HepG2 (cell line): ENCODE data around the gene CTNNBL1. TPM values are rescaled to one million over a fixed set of nuclear protein-coding genes. Genes with fewer than 3 reads are reported as not detected.

Experiments
- ARNT2 ChIP-seq: sonication (generic); formaldehyde crosslinking; IDR thresholded peaks from 2 replicates; pipeline ENCODE4 v1.8.0; 2022; ENCODE audit warnings: mild to moderate bottlenecking, low read depth, missing genetic modification reagents, moderate library complexity
- CREM ChIP-seq, 2 experiments: sonication (generic) in 1 of 2; formaldehyde crosslinking in 1 of 2; IDR thresholded peaks; 2 replicates each; pipeline versions ENCODE4 v1.4.0 to v1.6.1; 2016 to 2020; ENCODE audit warnings: antibody characterized with exemption in 1 of 2, mild to moderate bottlenecking in 1 of 2, missing genetic modification reagents in 1 of 2
- JDP2 ChIP-seq: sonication (generic); formaldehyde crosslinking; IDR thresholded peaks from 2 replicates; pipeline ENCODE4 v1.8.1; 2022; ENCODE audit warnings: missing genetic modification reagents, borderline replicate concordance
- NFAT5 ChIP-seq: sonication (generic); formaldehyde crosslinking; IDR thresholded peaks from 2 replicates; pipeline ENCODE4 v1.4.0; 2020; ENCODE audit warnings: missing genetic modification reagents
- NFRKB ChIP-seq: fragments of 450-650 bp; IDR thresholded peaks from 2 replicates; pipeline ENCODE4 v1.6.1; 2017
- PRMT3 ChIP-seq: sonication (generic); formaldehyde crosslinking; IDR thresholded peaks from 2 replicates; pipeline ENCODE4 v1.8.1; 2022; ENCODE audit warnings: low read depth, mild to moderate bottlenecking, moderate library complexity, missing genetic modification reagents, borderline replicate concordance
- RBAK ChIP-seq: sonication (generic); formaldehyde crosslinking; IDR thresholded peaks from 2 replicates; pipeline ENCODE4 v1.5.1; 2020; ENCODE audit warnings: mild to moderate bottlenecking, missing genetic modification reagents
- RFX5 ChIP-seq: IDR thresholded peaks from 2 replicates; pipeline ENCODE4 v1.6.1; 2011; ENCODE audit warnings: low read depth, low read length, improper control_type of control experiment
- SOX13 ChIP-seq, 3 experiments: fragments of 450-650 bp in 1 of 3; sonication (generic) in 1 of 3; formaldehyde crosslinking in 1 of 3; IDR thresholded peaks in 2 of 3; conservative IDR thresholded peaks in 1 of 3; 2 replicates each; pipeline versions ENCODE4 v1.5.0 to v1.6.1; 2016 to 2020; ENCODE audit warnings: antibody characterized with exemption in 1 of 3, mild to moderate bottlenecking in 1 of 3, missing compliant biosample characterization in 1 of 3, missing genetic modification reagents in 1 of 3, moderate library complexity in 1 of 3
- TSC22D2 ChIP-seq: sonication (generic); formaldehyde crosslinking; IDR thresholded peaks from 2 replicates; pipeline ENCODE4 v1.5.1; 2020; ENCODE audit warnings: missing genetic modification reagents, mild to moderate bottlenecking, borderline replicate concordance
- ZNF616 ChIP-seq: sonication (generic); formaldehyde crosslinking; IDR thresholded peaks from 2 replicates; pipeline ENCODE4 v1.5.0; 2020; ENCODE audit warnings: low read depth, mild to moderate bottlenecking, missing genetic modification reagents
- ZNF670 ChIP-seq: sonication (generic); formaldehyde crosslinking; IDR thresholded peaks from 2 replicates; pipeline ENCODE4 v1.8.0; 2022; ENCODE audit warnings: mild to moderate bottlenecking, missing genetic modification reagents, borderline replicate concordance
- ZNF776 ChIP-seq: sonication (generic); formaldehyde crosslinking; IDR thresholded peaks from 2 replicates; pipeline ENCODE4 v1.4.0; 2020; ENCODE audit warnings: mild to moderate bottlenecking, missing genetic modification reagents
- polyA plus RNA-seq, 8 experiments: library from polyadenylated mRNA; depleted of rRNA in 3 of 8; stranded (reverse) in 7 of 8; unstranded in 1 of 8; fragments of >200 nt; fragmentation: Illumina TruSeq in 4 of 8; extraction: Trizol in 4 of 8; gene quantifications; 2 replicates each; pipeline versions ENCODE4 v1.2.1 to v1.2.3, GENCODE V29; 2011 to 2016; ENCODE audit warnings: low read depth in 4 of 8, missing spikeins in 1 of 8, mixed read lengths in 1 of 8; ENCODE audit not compliant: insufficient read depth in 1 of 8
- total RNA-seq, 5 experiments: library from RNA; depleted of rRNA; stranded (reverse); fragments of >200 nt; fragmentation: Illumina TruSeq; extraction: Trizol; gene quantifications; 2 replicates each; pipeline ENCODE4 v1.2.3, GENCODE V29; 2016; ENCODE audit warnings: low read depth in 1 of 5
- TF ChIP-seq, protein P1 (sequence below): sonication (generic); formaldehyde crosslinking; IDR thresholded peaks from 2 replicates; pipeline ENCODE4 v1.5.1; 2020; ENCODE audit warnings: missing genetic modification reagents, mild to moderate bottlenecking, borderline replicate concordance
- TF ChIP-seq, protein P2 (sequence below): sonication (generic); formaldehyde crosslinking; IDR thresholded peaks from 2 replicates; pipeline ENCODE4 v1.8.1; 2023; ENCODE audit warnings: mild to moderate bottlenecking, missing genetic modification reagents
- TF ChIP-seq, protein P3 (sequence below): sonication (generic); formaldehyde crosslinking; IDR thresholded peaks from 2 replicates; pipeline ENCODE4 v1.4.0; 2020; ENCODE audit warnings: missing genetic modification reagents, mild to moderate bottlenecking, borderline replicate concordance

The CTNNBL1 gene
- total and polyA plus RNA-seq, 2 of the 13 experiments (the other 11 are each of a cell fraction or from before 2014, with no cell fraction given) = 49.3 to 94.6 TPM

DNA sequence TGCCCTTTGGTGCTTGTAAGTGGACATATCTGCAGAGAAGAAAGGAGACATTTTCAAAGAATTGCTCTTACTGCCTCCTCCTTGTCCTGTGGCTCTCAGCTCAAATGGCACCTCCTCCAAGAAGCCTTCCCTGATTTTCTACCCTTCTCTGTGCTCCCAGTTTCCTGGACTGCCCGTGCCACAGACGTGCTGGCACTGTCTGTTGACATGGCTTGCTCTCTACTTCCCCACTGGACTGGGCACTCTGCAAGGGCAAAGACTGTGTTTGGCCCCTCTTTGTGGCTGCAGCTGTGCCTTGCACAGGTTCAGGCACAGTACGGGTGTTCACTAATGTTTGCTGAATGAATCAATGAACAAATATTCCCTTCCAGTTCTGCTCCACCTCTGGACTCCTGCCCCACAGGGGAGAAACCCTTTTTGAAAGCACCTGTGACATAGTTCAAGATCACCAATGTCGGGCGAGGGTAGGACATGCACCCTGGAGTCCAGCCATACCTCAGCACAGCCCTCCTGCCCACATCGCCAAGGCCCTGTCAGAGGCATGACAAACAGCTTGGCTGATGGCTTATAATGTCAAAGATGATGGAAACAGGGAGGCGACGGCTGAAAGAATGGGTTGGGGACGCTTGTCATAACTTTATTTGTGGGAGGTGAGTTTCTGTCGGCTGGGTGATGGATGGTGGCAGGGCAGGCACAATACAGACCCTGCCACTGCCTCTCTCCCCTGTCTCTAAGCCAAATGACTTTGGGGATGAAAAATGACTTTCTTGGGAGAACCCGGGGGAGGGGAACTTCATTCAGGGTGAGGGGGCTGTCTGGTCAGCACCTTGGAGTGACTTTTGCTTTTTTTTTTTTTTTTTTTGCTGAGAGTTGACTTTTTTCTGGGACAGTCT is 15.6 kb upstream of the CTNNBL1 start (continued):
- TF ChIP-seq NFAT5 (CRISPR knock-in tag) (no peak), CREM (IDR thresholded peaks at IDR 0.05) (peak; percentile 21; the same call in 1 of the 2 replicates), CREM (CRISPR knock-in tag; IDR thresholded peaks at IDR 0.05) (no peak), TSC22D2 (CRISPR knock-in tag) (no peak), NFRKB (no peak), ZNF776 (no peak), RFX5 (no peak), JDP2 (no peak), ZNF616 (CRISPR knock-in tag) (no peak), ARNT2 (CRISPR knock-in tag) (no peak), RBAK (CRISPR knock-in tag) (no peak), ZNF670 (CRISPR knock-in tag) (0 out of 2 replicates have a peak, but pooled peaks have one; percentile 26), PRMT3 (no peak), SOX13 (IDR thresholded peaks at IDR 0.05) (no peak), SOX13 (CRISPR knock-in tag; conservative IDR thresholded peaks at IDR 0.05 in 1 of 2, IDR thresholded peaks at IDR 0.05 in 1 of 2) (peak in 1 of 2 experiments; percentile 14; a peak in 1 of 4 replicates)
- TF ChIP-seq, protein P1, sequence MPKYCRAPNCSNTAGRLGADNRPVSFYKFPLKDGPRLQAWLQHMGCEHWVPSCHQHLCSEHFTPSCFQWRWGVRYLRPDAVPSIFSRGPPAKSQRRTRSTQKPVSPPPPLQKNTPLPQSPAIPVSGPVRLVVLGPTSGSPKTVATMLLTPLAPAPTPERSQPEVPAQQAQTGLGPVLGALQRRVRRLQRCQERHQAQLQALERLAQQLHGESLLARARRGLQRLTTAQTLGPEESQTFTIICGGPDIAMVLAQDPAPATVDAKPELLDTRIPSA (CRISPR knock-in tag) = no peak
- TF ChIP-seq, protein P2, sequence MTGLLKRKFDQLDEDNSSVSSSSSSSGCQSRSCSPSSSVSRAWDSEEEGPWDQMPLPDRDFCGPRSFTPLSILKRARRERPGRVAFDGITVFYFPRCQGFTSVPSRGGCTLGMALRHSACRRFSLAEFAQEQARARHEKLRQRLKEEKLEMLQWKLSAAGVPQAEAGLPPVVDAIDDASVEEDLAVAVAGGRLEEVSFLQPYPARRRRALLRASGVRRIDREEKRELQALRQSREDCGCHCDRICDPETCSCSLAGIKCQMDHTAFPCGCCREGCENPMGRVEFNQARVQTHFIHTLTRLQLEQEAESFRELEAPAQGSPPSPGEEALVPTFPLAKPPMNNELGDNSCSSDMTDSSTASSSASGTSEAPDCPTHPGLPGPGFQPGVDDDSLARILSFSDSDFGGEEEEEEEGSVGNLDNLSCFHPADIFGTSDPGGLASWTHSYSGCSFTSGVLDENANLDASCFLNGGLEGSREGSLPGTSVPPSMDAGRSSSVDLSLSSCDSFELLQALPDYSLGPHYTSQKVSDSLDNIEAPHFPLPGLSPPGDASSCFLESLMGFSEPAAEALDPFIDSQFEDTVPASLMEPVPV (CRISPR knock-in tag) = no peak
- TF ChIP-seq, protein P3, sequence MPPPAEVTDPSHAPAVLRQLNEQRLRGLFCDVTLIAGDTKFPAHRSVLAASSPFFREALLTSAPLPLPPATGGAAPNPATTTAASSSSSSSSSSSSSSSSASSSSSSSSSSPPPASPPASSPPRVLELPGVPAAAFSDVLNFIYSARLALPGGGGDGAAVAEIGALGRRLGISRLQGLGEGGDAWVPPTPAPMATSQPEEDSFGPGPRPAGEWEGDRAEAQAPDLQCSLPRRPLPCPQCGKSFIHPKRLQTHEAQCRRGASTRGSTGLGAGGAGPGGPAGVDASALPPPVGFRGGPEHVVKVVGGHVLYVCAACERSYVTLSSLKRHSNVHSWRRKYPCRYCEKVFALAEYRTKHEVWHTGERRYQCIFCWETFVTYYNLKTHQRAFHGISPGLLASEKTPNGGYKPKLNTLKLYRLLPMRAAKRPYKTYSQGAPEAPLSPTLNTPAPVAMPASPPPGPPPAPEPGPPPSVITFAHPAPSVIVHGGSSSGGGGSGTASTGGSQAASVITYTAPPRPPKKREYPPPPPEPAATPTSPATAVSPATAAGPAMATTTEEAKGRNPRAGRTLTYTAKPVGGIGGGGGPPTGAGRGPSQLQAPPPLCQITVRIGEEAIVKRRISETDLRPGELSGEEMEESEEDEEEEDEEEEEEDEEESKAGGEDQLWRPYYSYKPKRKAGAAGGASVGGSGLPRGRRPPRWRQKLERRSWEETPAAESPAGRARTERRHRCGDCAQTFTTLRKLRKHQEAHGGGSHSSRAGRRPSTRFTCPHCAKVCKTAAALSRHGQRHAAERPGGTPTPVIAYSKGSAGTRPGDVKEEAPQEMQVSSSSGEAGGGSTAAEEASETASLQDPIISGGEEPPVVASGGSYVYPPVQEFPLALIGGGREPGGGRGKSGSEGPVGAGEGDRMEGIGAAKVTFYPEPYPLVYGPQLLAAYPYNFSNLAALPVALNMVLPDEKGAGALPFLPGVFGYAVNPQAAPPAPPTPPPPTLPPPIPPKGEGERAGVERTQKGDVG (CRISPR knock-in tag) = no peak
